Measurements from ENCODE around the gene CNTN2. TPM values are rescaled to one million over a fixed set of nuclear protein-coding genes. Genes with fewer than 3 reads are reported as not detected.

Gene CNTN2
- total RNA-seq, 4 donors from 2014 or later: 2.7 to 18.3 (median 6.0) TPM

- intact Hi-C loops (cut with DNase I; ENCODE audit: low total_unique reads): no loop called here
- TF ChIP-seq POLR2A (IDR thresholded peaks at IDR 0.05): no peak
- no peak for TF ChIP-seq CTCF (IDR thresholded peaks at IDR 0.05)
- no peak overlapping the region for H3K4me3 ChIP-seq (ENCODE audit: low read depth, poor library complexity, severe bottlenecking)
- WGBS, 2 donors: 82 to 86% methylated on average over 9 of the region's 9 CpGs
- DNase-seq (ENCODE audit: low spot score in 2 of 2): no peak
These were observed 5.5 kb upstream of the CNTN2 start for GRCh38 chr1:205037539-205037938.

GRCh38 chr1:205038132-205038786, 4.8 kb upstream of the CNTN2 start:
- WGBS, 2 donors: 86 to 88% methylated on average over 6 of the region's 6 CpGs
- intact Hi-C loops (cut with DNase I; ENCODE audit: low total_unique reads): no loop called here

GRCh38 chr1:205041001-205041715, 1.9 kb upstream of the CNTN2 start:
- TF ChIP-seq CTCF (IDR thresholded peaks at IDR 0.05) (no peak), POLR2A (IDR thresholded peaks at IDR 0.05) (no peak)
- intact Hi-C loops (cut with DNase I; ENCODE audit: low total_unique reads): no loop called here
- no peak for DNase-seq (ENCODE audit: low spot score in 2 of 2)
- WGBS, 2 donors: 39 to 59% methylated on average over 4 of the region's 4 CpGs
- no peak overlapping the region for H3K4me3 ChIP-seq (ENCODE audit: low read depth, poor library complexity, severe bottlenecking)

More at GRCh38 chr1:205038132-205038786, 4.8 kb upstream of the CNTN2 start:
- DNase-seq (ENCODE audit: low spot score in 2 of 2): no peak
- no peak overlapping the region for H3K4me3 ChIP-seq (ENCODE audit: low read depth, poor library complexity, severe bottlenecking)
- no peak for TF ChIP-seq POLR2A (IDR thresholded peaks at IDR 0.05)
- no peak for TF ChIP-seq CTCF (IDR thresholded peaks at IDR 0.05)

- TF ChIP-seq CTCF (IDR thresholded peaks at IDR 0.05) (no peak), POLR2A (IDR thresholded peaks at IDR 0.05) (no peak)
- H3K4me3 ChIP-seq (ENCODE audit: low read depth, poor library complexity, severe bottlenecking): no peak overlapping the region
- WGBS, 2 donors: 33 to 60% methylated on average over 11 to 16 of the region's 16 CpGs
These were observed 758 bp upstream of the CNTN2 start for GRCh38 chr1:205041998-205042910.

GRCh38 chr1:205043866-205044265, 854 bp downstream of the CNTN2 start:
- no peak overlapping the region for H3K4me3 ChIP-seq (ENCODE audit: low read depth, poor library complexity, severe bottlenecking)
- TF ChIP-seq CTCF (IDR thresholded peaks at IDR 0.05) (no peak), POLR2A (IDR thresholded peaks at IDR 0.05) (no peak)
- intact Hi-C loops (cut with DNase I; ENCODE audit: low total_unique reads): no loop called here
- no peak for DNase-seq (ENCODE audit: low spot score in 2 of 2)
- WGBS, 2 donors: 24 to 37% methylated on average over 4 of the region's 4 CpGs

More at GRCh38 chr1:205041998-205042910, 758 bp upstream of the CNTN2 start:
- no peak for DNase-seq (ENCODE audit: low spot score in 2 of 2)
- intact Hi-C loops (cut with DNase I; ENCODE audit: low total_unique reads): no loop called here
